HG02610 (cell line): Measurements from ENCODE around the gene USP11.
A peak's percentile ranks its signal among the peaks of the same experiment; 100 is the strongest.

Source experiments
- ATAC-seq: cut with Tn5 transposase; IDR thresholded peaks from one replicate; pipeline ENCODE4 v1.9.1; 2021; ENCODE audit warnings: mild to moderate bottlenecking, moderate library complexity; ENCODE audit not compliant: unreplicated experiment

The USP11 gene

DNA sequence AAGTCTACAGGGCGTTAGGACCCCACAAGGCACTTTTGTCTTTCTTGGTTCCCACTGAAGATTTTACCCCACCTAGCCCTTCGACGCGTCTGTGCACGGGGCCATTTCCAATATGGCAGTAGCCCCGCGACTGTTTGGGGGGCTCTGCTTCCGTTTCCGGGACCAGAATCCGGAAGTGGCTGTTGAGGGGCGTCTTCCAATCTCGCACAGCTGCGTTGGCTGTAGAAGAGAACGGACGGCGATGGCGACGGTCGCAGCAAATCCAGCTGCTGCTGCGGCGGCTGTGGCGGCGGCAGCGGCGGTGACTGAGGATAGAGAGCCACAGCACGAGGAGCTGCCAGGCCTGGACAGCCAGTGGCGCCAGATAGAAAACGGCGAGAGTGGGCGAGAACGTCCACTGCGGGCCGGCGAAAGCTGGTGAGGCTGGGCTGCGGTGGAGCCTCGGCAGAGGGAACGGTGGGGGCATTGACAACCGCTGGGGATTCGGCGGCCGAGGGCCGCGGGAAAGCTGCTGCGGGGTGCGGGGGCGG is at the start of gene USP11:
Gene USP11 (plus strand): TSS at position 207 of the 530 bp plus-strand sequence. CDS start 35 bp downstream, at position 242.
- ATAC-seq, result peak; percentile 11

- no peak for ATAC-seq
Observed at GRCh38 chrX:47184486-47184885, 48.3 kb upstream of the USP11 start.

- ATAC-seq, result no peak
Observed at GRCh38 chrX:47185241-47185640, 47.6 kb upstream of the USP11 start.

DNA sequence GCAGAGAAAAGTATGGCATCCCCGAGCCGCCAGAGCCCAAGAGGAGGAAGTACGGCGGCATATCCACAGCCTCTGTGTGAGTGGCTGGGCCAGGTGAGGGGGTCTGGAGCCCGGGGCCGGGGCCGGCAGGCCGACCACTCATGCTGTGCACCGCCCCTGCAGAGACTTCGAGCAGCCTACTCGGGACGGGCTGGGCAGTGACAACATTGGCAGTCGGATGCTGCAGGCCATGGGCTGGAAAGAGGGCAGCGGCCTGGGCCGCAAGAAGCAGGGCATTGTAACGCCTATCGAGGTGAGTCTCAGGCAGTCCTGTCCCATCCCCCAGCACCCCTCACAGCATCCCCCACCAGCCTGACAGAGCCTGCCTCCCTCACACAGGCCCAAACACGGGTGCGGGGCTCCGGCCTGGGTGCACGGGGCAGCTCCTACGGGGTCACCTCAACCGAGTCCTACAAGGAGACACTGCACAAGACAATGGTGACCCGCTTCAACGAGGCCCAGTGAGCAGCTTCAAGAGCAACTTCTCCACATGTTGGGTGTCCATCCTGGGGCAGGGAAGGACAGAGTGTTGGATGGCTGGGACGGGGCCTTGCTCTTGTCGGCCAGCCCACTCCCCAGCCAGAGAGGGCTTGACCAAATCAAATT is 46.6 kb upstream of the USP11 start:
- no peak for ATAC-seq

DNA sequence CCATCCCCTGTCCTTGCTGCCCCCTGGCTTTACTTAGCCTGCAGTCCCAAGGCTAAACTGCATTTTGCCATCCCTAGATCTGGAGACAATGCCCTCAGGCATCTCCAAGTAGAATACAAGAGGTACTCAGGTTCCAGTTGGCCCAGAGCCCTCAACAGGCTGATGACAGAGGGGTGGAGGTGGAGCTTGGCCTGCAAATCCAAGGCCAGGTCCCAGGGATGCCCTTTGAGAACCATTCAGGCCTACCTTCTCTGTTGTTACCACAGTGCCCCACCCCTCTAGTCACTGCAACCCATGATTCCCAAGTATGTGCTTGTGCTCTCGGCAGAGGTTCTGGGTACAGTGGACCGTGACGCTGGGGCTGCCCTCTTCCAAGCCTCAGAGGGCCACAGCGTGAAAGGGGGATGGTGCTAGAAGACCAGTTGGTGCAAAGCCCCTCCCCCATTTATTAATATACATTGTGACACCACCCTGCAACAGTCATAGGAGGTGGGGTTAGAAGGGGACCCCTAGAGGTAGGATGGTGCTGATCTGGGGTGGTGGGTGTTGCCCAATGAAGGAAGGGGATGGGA is 45.6 kb upstream of the USP11 start:
- ATAC-seq, result no peak

DNA sequence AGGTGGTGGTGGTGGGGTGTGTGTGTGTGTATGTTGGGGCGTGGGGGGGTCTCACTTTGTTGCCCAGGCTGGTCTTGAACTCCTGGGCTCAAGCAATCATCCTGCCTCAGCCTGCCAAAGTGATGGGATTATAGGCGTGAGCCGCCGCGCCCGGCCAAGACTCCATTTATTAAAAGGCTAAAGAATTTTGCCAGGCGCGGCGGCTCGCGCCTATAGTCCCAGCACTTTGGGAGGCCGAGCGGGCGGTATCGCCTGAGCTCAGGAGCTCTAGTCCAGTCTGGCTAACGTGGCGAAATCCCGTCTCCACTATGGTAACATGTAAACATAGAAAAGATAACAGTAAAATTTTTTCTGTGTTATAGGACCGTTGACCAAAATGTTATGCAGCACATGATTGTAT is 42.9 kb upstream of the USP11 start:
- ATAC-seq, result no peak

DNA sequence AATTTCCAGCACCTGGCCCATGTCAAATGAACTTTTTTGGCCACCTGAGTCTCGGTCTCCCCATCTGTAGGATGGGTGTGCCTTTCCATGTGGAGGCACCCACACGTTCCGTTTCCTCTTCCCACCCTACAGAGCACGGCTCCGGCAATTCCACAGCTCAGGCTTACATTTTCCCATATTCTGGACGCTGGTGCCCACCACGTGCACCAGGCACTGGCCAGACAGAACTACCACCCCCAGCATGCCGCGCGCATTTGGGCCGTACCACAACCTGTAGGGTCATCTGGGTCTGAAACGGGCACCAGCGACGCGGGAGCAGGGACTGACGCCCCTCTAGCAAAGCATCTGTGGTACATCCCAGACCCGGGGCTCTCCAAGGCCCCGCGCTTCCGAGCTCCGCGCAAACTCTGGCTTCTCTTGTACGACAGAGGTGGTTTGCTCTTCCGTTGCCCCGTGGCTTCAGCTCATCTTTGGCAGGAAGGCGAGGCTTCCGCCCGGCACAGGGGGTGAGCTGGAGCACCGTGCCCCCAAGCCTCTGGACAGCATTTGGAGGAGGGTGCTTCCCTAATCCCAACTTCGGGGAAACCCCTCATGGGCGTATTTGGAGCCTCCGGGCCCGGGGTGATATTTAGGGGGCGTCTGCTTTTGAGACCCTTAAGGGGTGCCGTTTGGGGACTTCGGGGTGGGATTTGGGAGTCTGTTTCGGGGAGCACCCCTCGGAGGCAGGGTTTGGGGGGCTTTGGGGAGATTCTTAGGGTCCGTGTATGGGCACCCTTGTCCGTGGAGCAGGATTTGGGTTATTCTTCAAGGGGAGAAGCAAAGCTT is 42.2 kb upstream of the USP11 start:
- peak; percentile 78 for ATAC-seq

- ATAC-seq, result no peak
Observed at GRCh38 chrX:47191331-47191730, 41.5 kb upstream of the USP11 start.

GRCh38 chrX:47191806-47192401 is 40.9 kb upstream of the USP11 start:
- no peak for ATAC-seq

DNA sequence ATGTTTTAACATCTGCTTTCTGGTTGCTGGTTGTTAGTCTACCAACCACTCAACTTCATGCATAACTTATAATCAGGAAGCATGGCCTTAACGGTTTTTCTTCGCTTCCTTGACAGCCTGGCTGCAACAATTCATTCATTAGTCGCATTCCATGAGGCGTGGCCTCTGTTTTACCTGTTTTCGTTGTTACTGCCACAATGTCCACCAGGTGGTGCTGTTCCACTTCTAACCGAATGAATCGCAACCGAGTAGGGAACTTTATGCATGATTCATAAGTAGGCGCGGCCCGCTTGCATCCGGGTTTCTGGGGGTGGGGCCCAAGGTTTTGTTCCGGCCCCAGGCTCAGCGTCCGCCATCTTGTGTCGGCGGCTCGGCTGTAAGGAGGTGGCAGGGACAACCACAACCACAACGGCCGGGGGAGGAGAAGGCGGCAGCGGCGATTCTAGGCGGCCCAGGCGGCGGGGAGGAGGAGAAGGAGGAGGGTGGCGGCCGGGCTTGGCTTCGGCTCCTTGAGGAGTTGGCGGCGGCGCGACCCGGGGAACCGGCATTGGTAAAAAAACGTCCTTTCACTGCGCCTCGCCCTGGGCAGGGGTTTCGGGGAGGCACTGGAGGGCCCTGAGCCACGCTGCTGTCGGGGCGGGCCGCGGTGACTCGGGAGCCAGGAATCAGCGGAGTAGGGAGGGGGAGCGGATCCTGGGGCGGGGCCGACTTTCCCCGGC is 39.2 kb upstream of the USP11 start, which contains the start of gene UBA1:
Gene UBA1 (plus strand): TSS at position 355 of the 719 bp plus-strand sequence. CDS start 4,974 bp downstream, outside the sequence.
- ATAC-seq, result peak; percentile 62

DNA sequence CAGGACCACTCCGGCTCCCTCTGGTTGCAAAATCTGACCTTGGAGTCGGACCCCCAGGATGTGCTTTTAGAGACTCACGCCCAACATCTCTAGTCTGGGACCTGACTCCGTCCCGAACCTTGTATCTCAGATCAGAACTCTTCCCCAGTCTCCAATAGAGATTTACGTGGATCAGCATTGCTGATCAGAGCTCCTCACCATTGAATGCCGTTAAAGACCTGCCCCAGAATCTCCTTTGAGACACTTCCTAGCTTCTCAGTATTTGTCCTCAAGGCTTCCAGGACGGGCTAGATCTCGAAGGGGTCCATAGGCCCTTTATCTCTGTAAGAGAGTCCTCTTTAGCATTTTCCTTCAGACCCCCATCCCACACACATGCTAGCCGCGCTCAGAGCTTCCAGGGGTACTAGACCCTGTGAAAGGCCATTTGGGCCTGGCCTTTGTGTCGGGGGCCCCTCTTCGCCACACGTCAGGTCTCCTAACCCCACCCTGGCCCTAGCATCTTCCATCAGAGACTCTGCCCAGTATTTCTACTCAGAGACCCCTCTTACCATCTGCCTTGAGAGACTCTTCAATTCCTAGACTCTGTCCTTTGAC is 38.5 kb upstream of the USP11 start:
- ATAC-seq, result no peak

DNA sequence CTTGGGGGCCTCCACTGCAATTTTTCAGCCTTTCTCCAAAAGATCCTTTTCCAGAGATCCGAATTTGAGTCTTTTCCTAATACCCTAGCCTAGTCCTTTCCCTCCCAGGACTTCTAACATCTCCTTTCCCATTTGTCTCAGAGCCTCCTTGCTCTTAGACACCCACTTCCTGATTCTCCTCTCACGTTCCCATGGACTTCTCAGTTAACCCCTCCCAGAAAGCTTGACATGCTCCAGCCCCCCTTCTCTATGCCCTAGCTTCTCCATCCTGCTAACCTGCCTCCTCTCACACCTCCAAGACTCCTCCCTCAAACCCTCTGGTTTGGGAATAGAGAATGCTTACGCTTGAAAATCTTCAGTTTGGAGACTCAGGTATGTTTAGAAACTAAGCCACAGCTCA is 36.7 kb upstream of the USP11 start:
- no peak for ATAC-seq

DNA sequence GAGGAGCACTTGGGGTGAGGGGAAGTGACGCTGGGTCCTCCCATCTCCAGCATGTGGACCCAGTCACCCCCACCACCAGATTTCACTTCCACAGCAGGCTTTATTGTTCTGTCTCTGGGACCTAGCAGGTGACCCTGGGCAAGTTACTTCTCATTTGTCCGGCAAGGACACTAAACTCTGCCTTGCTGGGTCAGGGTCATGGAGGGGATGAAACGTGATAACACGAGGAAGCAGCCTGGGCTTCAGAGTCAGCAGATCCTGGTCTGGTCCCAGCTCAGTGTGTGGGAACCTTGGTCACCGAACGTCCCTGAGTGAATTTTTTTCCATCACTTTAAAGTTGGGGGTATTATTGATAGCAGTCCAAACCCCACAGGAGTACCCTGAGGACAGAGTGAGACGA is 35.3 kb upstream of the USP11 start:
- no peak for ATAC-seq

- ATAC-seq, result no peak
Observed at GRCh38 chrX:47198026-47198686, 34.7 kb upstream of the USP11 start.

DNA sequence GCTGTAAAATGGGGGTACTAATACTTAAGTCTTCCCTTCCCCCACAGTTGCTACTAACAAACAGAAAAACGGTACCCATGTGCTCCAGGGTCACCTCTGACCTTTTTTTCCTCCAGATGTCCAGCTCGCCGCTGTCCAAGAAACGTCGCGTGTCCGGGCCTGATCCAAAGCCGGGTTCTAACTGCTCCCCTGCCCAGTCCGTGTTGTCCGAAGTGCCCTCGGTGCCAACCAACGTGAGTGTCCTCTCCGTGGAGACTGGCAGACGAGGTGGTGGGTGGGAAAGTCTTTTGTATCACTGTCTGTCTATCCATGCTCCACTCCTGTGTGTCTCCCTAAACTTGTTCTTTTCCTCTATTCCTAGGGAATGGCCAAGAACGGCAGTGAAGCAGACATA is 34.1 kb upstream of the USP11 start:
- no peak for ATAC-seq

DNA sequence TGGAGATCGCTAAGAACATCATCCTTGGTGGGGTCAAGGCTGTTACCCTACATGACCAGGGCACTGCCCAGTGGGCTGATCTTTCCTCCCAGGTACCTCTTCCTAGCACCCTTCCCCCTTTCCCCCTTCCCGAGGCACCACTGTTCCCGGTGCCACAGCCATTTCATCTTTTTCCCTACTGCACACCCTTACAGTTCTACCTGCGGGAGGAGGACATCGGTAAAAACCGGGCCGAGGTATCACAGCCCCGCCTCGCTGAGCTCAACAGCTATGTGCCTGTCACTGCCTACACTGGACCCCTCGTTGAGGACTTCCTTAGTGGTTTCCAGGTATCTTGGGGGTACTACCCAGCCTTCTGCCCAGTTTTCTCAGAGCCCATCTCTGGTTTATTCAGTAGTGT is 33.5 kb upstream of the USP11 start:
- no peak for ATAC-seq

DNA sequence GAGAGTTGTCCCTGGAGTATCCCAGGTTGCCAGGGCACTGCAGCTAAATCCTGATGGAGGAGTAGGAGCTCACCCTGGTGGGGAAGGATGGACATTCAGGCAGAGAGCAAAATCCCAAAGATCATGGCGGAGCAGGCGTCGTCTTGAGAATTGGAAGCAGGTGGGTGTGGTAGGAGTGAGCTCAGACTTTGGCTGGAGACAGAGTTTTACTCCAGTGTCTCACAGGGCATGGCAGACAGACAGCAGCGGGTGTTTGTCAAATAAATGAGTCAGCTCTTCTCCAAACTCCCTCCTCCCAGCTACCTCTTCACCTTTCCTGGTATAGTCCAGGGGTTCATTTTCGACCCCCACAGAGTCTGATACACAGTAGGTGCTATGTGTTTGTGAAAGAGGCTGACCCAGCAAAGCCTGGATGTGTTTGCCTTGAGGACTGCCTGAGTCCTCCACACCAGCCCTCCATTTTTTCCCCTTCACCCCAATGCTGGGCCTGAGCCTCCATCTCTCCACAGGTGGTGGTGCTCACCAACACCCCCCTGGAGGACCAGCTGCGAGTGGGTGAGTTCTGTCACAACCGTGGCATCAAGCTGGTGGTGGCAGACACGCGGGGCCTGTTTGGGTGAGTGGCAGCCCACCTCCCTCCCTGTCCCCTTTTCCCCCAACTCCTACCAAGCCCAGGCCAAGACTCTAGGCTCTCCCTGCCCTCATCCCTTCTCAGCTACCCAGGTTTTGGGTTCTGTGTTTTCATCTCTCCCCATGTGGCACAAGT is 32.2 kb upstream of the USP11 start:
- no peak for ATAC-seq

- no peak for ATAC-seq
Observed at GRCh38 chrX:47201345-47201944, 31.4 kb upstream of the USP11 start.

- ATAC-seq, result no peak
Observed at GRCh38 chrX:47202316-47202715, 30.5 kb upstream of the USP11 start.
